B cell (primary cell): ENCODE results near the gene RHOT1. TPM values are rescaled to one million over a fixed set of nuclear protein-coding genes. Genes with fewer than 3 reads are reported as not detected.

ENCODE experiments used
- ATAC-seq: fragments of 200-7000 bp; cut with Tn5 transposase; one replicate; pipeline ENCODE4 v1.10.0; 2021; ENCODE audit warnings: low read depth, mild to moderate bottlenecking, moderate number of reproducible peaks, moderate library complexity
- CTCF ChIA-PET: fragments of 350-600 bp; sonication (Branson Sonifier 250); formaldehyde crosslinking; loops from one replicate; lab custom pipeline; 2021; ENCODE audit warnings: antibody characterized with exemption, inconsistent platforms; lab: Charles Lee
- POLR2A ChIA-PET: fragments of 350-600 bp; sonication (Branson Sonifier 250); formaldehyde crosslinking; loops from one replicate; lab custom pipeline; 2021; ENCODE audit warnings: antibody characterized with exemption; lab: Charles Lee
- DNase-seq: peaks from one replicate; pipeline ENCODE4 v3.0.0; 2013
- H2AFZ ChIP-seq: 2 replicates; pipeline ENCODE4 v1.6.1; 2012; ENCODE audit warnings: mild to moderate bottlenecking, low read depth, low read length; ENCODE audit not compliant: insufficient read depth, poor library complexity, severe bottlenecking
- H3K27ac ChIP-seq, 2 donors: 1 replicate in 1 of 2; 2 replicates in 1 of 2; pipeline ENCODE4 v1.5.1; 2012 to 2013; ENCODE audit warnings: low read length in 2 of 2, mild to moderate bottlenecking in 2 of 2, moderate library complexity in 1 of 2
- H3K27me3 ChIP-seq, 4 experiments: fragments of 200-600 bp in 1 of 4; sonication (generic) in 1 of 4; replicated peaks in 1 of 4; 1 replicate in 2 of 4; 2 replicates in 2 of 4; pipeline versions ENCODE4 v1.6.1 to v1.7.0; 2013 to 2016; ENCODE audit warnings: low read length in 3 of 4, mild to moderate bottlenecking in 2 of 4, mixed read lengths in 1 of 4, moderate library complexity in 1 of 4; ENCODE audit not compliant: insufficient read depth in 4 of 4, control insufficient read depth in 3 of 4; ENCODE audit errors: control extremely low read depth in 1 of 4
- H3K36me3 ChIP-seq, 2 experiments: replicated peaks in 1 of 2; 1 replicate in 1 of 2; 2 replicates in 1 of 2; pipeline versions ENCODE4 v1.6.1 to v1.7.1; 2013; ENCODE audit warnings: low read length in 1 of 2; ENCODE audit not compliant: insufficient read depth in 2 of 2, control insufficient read depth in 1 of 2; ENCODE audit errors: control extremely low read depth in 1 of 2, extremely low read depth in 1 of 2
- H3K4me1 ChIP-seq, 2 donors: fragments of 200-600 bp in 1 of 2; sonication (generic) in 1 of 2; 1 replicate in 1 of 2; 2 replicates in 1 of 2; pipeline versions ENCODE4 v1.5.1 to v1.6.1; 2013 to 2017; ENCODE audit warnings: low read length in 2 of 2; ENCODE audit not compliant: control insufficient read depth in 2 of 2, insufficient read depth in 2 of 2
- H3K4me2 ChIP-seq: replicated peaks from 2 replicates; pipeline ENCODE3; 2012; ENCODE audit warnings: mild to moderate bottlenecking, low read depth, low read length; ENCODE audit not compliant: poor library complexity, severe bottlenecking
- H3K4me3 ChIP-seq, 5 experiments: fragments of 200-600 bp in 1 of 5; sonication (generic) in 1 of 5; 1 replicate in 3 of 5; 2 replicates in 2 of 5; pipeline versions ENCODE4 v1.5.1 to v1.7.0; 2011 to 2016; ENCODE audit warnings: low read length in 4 of 5, mild to moderate bottlenecking in 4 of 5, low read depth in 2 of 5, control low read depth in 1 of 5, moderate library complexity in 1 of 5; ENCODE audit not compliant: insufficient read depth in 1 of 5; ENCODE audit errors: control extremely low read depth in 1 of 5, extremely low read depth in 1 of 5
- H3K79me2 ChIP-seq: fragments of 200-600 bp; sonication (generic); one replicate; pipeline ENCODE4 v1.6.0; 2016; ENCODE audit warnings: low read length; ENCODE audit not compliant: control insufficient read depth, insufficient read depth
- H3K9ac ChIP-seq: fragments of 200-600 bp; sonication (generic); 2 replicates; pipeline ENCODE4 v1.6.1; 2017; ENCODE audit warnings: mild to moderate bottlenecking, low read length, moderate library complexity
- H3K9me3 ChIP-seq, 3 donors: one replicate each; pipeline versions ENCODE4 v1.6.1 to v1.7.1; 2013; ENCODE audit warnings: low read length in 2 of 3; ENCODE audit not compliant: control insufficient read depth in 2 of 3, insufficient read depth in 1 of 3; ENCODE audit errors: control extremely low read depth in 1 of 3
- H4K20me1 ChIP-seq: 2 replicates; pipeline ENCODE4 v1.6.0; 2012; ENCODE audit warnings: mild to moderate bottlenecking, low read length; ENCODE audit not compliant: insufficient read depth, control insufficient read depth, poor library complexity, severe bottlenecking
- H3K27ac Mint-ChIP-seq: one replicate; pipeline ENCODE4 v1.8.0; 2021; ENCODE audit warnings: mixed read lengths
- H3K27me3 Mint-ChIP-seq: one replicate; pipeline ENCODE4 v1.8.0; 2021; ENCODE audit warnings: mixed read lengths
- H3K4me1 Mint-ChIP-seq: one replicate; pipeline ENCODE4 v1.8.0; 2021; ENCODE audit warnings: mixed read lengths
- H3K4me3 Mint-ChIP-seq: one replicate; pipeline ENCODE4 v1.8.0; 2021; ENCODE audit warnings: mixed read lengths
- H3K9me3 Mint-ChIP-seq: one replicate; pipeline ENCODE4 v1.8.0; 2022; ENCODE audit warnings: mixed read lengths; ENCODE audit not compliant: insufficient read depth
- EZH2 ChIP-seq: IDR thresholded peaks from 2 replicates; pipeline ENCODE4 v1.6.1; 2012; ENCODE audit warnings: borderline replicate concordance, low read depth, mild to moderate bottlenecking, moderate library complexity, low read length; ENCODE audit not compliant: insufficient read depth, poor library complexity, severe bottlenecking
- WGBS: methylation state at CpG from one replicate; pipeline ENCODE4 v1.1.5; 2013; ENCODE audit warnings: missing lambda C conversion rate; ENCODE audit not compliant: insufficient coverage; 5-methylcytosine and 5-hydroxymethylcytosine counted together
- intact Hi-C: fragments of 100-400 bp; cut with micrococcal nuclease; formaldehyde crosslinking; loops from one replicate; pipeline ENCODE4 v1.10.0; 2022
- polyA plus RNA-seq: library from polyadenylated mRNA; depleted of rRNA; stranded (reverse); fragments of >200 nt; gene quantifications from 2 replicates; pipeline ENCODE4 v1.2.3, GENCODE V29; 2012
- total RNA-seq, 2 donors: library from RNA; stranded (reverse); fragments of 120-200 nt in 1 of 2; gene quantifications; 1 replicate in 1 of 2; 2 replicates in 1 of 2; pipeline versions ENCODE4 v1.2.3 to v1.2.4, GENCODE V29; 2013 to 2022
- TF ChIP-seq, protein P1 (sequence below): fragments of 200-600 bp; IDR thresholded peaks from one replicate; pipeline ENCODE4 v1.8.0; 2022; ENCODE audit warnings: antibody characterized with exemption, mild to moderate bottlenecking

The RHOT1 gene
- total and polyA plus RNA-seq, 2 donors (not counting 1 experiment from before 2014, with no cell fraction given) = 24.6 to 24.7 TPM

DNA sequence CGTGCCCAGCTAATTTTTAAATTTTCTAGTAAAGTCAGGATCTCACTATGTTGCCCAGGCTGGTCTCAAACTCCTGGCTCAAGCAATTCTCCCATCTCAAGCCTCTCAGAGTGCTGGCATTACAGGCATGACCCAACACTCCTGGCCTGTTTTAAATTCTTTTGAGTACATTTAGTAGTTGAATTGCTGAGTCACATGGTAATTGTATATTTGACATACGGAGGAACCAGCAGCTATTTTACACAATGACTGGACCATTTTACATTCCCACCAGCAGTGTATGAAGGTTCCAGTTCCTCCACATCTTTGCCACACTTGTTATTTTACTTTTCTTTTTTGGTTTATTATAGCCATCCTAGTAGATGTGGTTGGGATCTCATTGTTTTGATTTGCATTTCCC lies 43.6 kb downstream of the RHOT1 start:
- no peak overlapping the region for H3K9ac ChIP-seq
- H2AFZ ChIP-seq = no peak overlapping the region
- no peaks in the 10 kb centered on the region for H3K79me2 ChIP-seq
- ChIA-PET POLR2A (no interaction called here), CTCF (no interaction called here)
- Mint-ChIP-seq H3K9me3 (no peaks in the 10 kb centered on the region), H3K4me3 (no peak overlapping the region), H3K4me1 (no peaks in the 10 kb centered on the region), H3K27me3 (no peaks in the 10 kb centered on the region), H3K27ac (no peak overlapping the region)
- no peaks in the 10 kb centered on the region for H4K20me1 ChIP-seq
- no peak overlapping the region for H3K4me2 ChIP-seq
- intact Hi-C loops = no loop called here
- H3K36me3 ChIP-seq = peaks cover 4 to 10% of the 10 kb centered on the region in 2 experiments
- H3K9me3 ChIP-seq = no peaks in the 10 kb centered on the region
- DNase-seq (no peak), ATAC-seq (no peak)
- no peak overlapping the region for H3K4me3 ChIP-seq
- no peaks in the 10 kb centered on the region for H3K27me3 ChIP-seq
- 100% methylated on average over 1 of the region's 2 CpGs for WGBS
- TF ChIP-seq, protein P1, sequence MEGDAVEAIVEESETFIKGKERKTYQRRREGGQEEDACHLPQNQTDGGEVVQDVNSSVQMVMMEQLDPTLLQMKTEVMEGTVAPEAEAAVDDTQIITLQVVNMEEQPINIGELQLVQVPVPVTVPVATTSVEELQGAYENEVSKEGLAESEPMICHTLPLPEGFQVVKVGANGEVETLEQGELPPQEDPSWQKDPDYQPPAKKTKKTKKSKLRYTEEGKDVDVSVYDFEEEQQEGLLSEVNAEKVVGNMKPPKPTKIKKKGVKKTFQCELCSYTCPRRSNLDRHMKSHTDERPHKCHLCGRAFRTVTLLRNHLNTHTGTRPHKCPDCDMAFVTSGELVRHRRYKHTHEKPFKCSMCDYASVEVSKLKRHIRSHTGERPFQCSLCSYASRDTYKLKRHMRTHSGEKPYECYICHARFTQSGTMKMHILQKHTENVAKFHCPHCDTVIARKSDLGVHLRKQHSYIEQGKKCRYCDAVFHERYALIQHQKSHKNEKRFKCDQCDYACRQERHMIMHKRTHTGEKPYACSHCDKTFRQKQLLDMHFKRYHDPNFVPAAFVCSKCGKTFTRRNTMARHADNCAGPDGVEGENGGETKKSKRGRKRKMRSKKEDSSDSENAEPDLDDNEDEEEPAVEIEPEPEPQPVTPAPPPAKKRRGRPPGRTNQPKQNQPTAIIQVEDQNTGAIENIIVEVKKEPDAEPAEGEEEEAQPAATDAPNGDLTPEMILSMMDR = no peak
- no peak for TF ChIP-seq EZH2
- H3K27ac ChIP-seq = no peak overlapping the region
- no peaks in the 10 kb centered on the region for H3K4me1 ChIP-seq

DNA sequence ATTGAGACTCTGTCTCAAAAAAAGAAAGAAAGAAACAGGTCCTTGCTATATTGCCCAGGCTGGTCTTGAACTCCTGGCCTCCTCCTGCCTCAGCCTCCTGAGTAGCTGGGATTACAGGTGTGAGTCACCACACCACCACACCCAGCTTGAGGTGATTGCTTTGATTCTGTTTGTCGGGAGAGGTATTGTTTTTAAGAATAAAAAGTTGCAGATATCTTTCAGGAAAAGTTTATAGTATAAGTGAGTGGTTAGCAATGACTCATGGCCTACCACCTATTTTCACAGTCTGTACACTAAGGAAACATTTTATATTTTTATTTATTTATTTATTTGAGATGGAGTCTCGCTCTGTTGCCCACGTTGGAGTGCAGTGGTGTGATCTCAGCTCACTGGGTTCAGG lies 45.0 kb downstream of the RHOT1 start:
- H2AFZ ChIP-seq = no peak overlapping the region
- H3K4me2 ChIP-seq = no peak overlapping the region
- no peaks in the 10 kb centered on the region for H3K4me1 ChIP-seq
- WGBS = no CpG with 5 or more reads among the region's 3 CpGs
- no peaks in the 10 kb centered on the region for H4K20me1 ChIP-seq
- intact Hi-C loops = no loop called here
- ATAC-seq (no peak), DNase-seq (no peak)
- H3K4me3 Mint-ChIP-seq = no peak overlapping the region
- no peaks in the 10 kb centered on the region for H3K9me3 Mint-ChIP-seq
- H3K4me3 ChIP-seq = no peak overlapping the region
- H3K27me3 ChIP-seq = no peaks in the 10 kb centered on the region
- H3K79me2 ChIP-seq = no peaks in the 10 kb centered on the region
- no peak for TF ChIP-seq EZH2
- TF ChIP-seq, protein P1 = no peak
- no peak overlapping the region for H3K27ac Mint-ChIP-seq
- ChIA-PET POLR2A (no interaction called here), CTCF (interaction anchor here (0.7 kb wide), 1 partner anchor 9 kb away, joined by 3 read pairs; no protein-coding TSS in a partner anchor)
- H3K9me3 ChIP-seq = no peaks in the 10 kb centered on the region
- H3K27me3 Mint-ChIP-seq = no peaks in the 10 kb centered on the region
- no peak overlapping the region for H3K27ac ChIP-seq
- peaks cover 0 to 9% of the 10 kb centered on the region in 2 experiments for H3K36me3 ChIP-seq
- no peak overlapping the region for H3K9ac ChIP-seq
- H3K4me1 Mint-ChIP-seq = no peaks in the 10 kb centered on the region
